ENCODE data around the gene RAB27A. TPM values are rescaled to one million over a fixed set of nuclear protein-coding genes. Genes with fewer than 3 reads are reported as not detected.

Gene RAB27A
- total and polyA plus RNA-seq, 9 of the 15 experiments (the other 6 are each of a cell fraction or from before 2014, with no cell fraction given), result 31.5 to 171 (median 80.4) TPM

- Histone ChIP-seq H3K79me2 (ENCODE audit: control insufficient read depth, insufficient read depth, low read length) (peaks cover 45% of the 10 kb centered on the region), H3K27ac (ENCODE audit: extremely low read depth, low read depth, low read length) (no peak overlapping the region; the same call in 2 of the 3 replicates), H2AFZ (ENCODE audit: low read depth, low read length) (no peak overlapping the region), H3K27me3 (ENCODE audit: control insufficient read depth in 2 of 2, insufficient read depth in 2 of 2, low read length in 2 of 2) (no peaks in the 10 kb centered on the region), H3K4me3 (no peak overlapping the region), H3K9me1 (ENCODE audit: control insufficient read depth, insufficient read depth, low read length) (no peaks in the 10 kb centered on the region), H3K9me3 (replicated peaks; ENCODE audit: control insufficient read depth, insufficient read depth, low read depth, low read length) (no peaks in the 10 kb centered on the region), H3K4me1 (replicated peaks in 1 of 2; ENCODE audit: control insufficient read depth in 2 of 2, insufficient read depth in 2 of 2, low read length in 2 of 2) (peaks cover 4 to 13% of the 10 kb centered on the region in 2 experiments; a peak in 2 of 5 replicates), H3K36me3 (ENCODE audit: control insufficient read depth, insufficient read depth, low read length) (peaks cover 82% of the 10 kb centered on the region), H3K4me2 (ENCODE audit: insufficient read depth, low read length) (no peak overlapping the region), H4K20me1 (replicated peaks; ENCODE audit: control insufficient read depth, insufficient read depth, low read length) (no peaks in the 10 kb centered on the region), H3K9ac (ENCODE audit: insufficient read depth in 1 of 2, low read depth in 2 of 2, low read length in 2 of 2) (0 out of 4 replicates have a peak overlapping the region, but pooled peaks of 1 of the 2 experiments have one; percentile 11)
- intact Hi-C loops (cut with micrococcal nuclease) (no loop called here), in situ Hi-C loops (cut with MboI) (no loop called here)
- DNase-seq (ENCODE audit: extremely low read depth in 1 of 4, low spot score in 3 of 4) (no peak), ATAC-seq (no peak), FAIRE-seq (no peak)
- WGBS (ENCODE audit: insufficient coverage, low coverage, missing lambda C conversion rate), result 51% methylated on average over 3 of the region's 3 CpGs
- CTCF ChIA-PET (ENCODE audit: low intra/inter-chr PET ratio), result no interaction called here
- no TSS peak for BruUV-seq (replicated peaks)
- POLR2A ChIA-PET, result interaction anchor here (2.0 kb wide), 1 partner anchor 8 kb away, joined by 11 read pairs; no protein-coding TSS in a partner anchor
- no peak for TF ChIP-seq ARID3B (CRISPR knock-in tag; IDR thresholded peaks at IDR 0.05; ENCODE audit: borderline replicate concordance)
- no peak for TF ChIP-seq RBM39 (optimal IDR thresholded peaks at IDR 0.05; ENCODE audit: low read depth, low read length)
- no peak for TF ChIP-seq ZNF445 (CRISPR knock-in tag; IDR thresholded peaks at IDR 0.05; ENCODE audit: low read depth)
- no peak for TF ChIP-seq CBX2 (IDR thresholded peaks at IDR 0.05; ENCODE audit: insufficient read depth, low read length, poor library complexity, severe bottlenecking)
- no peak for TF ChIP-seq CHAMP1 (IDR thresholded peaks at IDR 0.05)
- no peak for TF ChIP-seq ZBTB9 (CRISPR knock-in tag; IDR thresholded peaks at IDR 0.05)
- no peak for TF ChIP-seq ARID3A (IDR thresholded peaks at IDR 0.05; ENCODE audit: borderline replicate concordance, low read depth, low read length)
- no peak for TF ChIP-seq SOX6 (IDR thresholded peaks at IDR 0.05)
- TF ChIP-seq OTX1 (CRISPR knock-in tag; IDR thresholded peaks at IDR 0.05), result no peak
- no peak for TF ChIP-seq ZNF444 (CRISPR knock-in tag; IDR thresholded peaks at IDR 0.05)
- no peak for TF ChIP-seq ZNF449 (CRISPR knock-in tag; IDR thresholded peaks at IDR 0.05)
- TF ChIP-seq SETDB1 (IDR thresholded peaks at IDR 0.05; ENCODE audit: low read length), result no peak
- TF ChIP-seq C11orf30 (IDR thresholded peaks at IDR 0.05; ENCODE audit: low read depth), result no peak
- no peak for TF ChIP-seq ELF2 (CRISPR knock-in tag; IDR thresholded peaks at IDR 0.05)
These were observed 59.5 kb downstream of the RAB27A start for GRCh38 chr15:55230051-55230670.
